GM23248 (cell line): ENCODE measurements around the gene RASA3. TPM values are rescaled to one million over a fixed set of nuclear protein-coding genes. Genes with fewer than 3 reads are reported as not detected.

Source experiments
- DNase-seq: peaks from one replicate; pipeline ENCODE4 v3.0.0-alpha.2; 2015
- H2AFZ ChIP-seq: fragments of 200-600 bp; sonication (generic); 2 replicates; pipeline ENCODE4 v1.6.1; 2016; ENCODE audit warnings: antibody characterized with exemption
- H3F3A ChIP-seq: fragments of 200-600 bp; sonication (generic); 2 replicates; pipeline ENCODE4 v1.6.1; 2016; ENCODE audit warnings: mild to moderate bottlenecking, antibody characterized with exemption, mixed run types; ENCODE audit not compliant: insufficient read depth
- H3K27ac ChIP-seq: fragments of 200-600 bp; sonication (generic); 2 replicates; pipeline ENCODE4 v1.5.1; 2016; ENCODE audit warnings: mild to moderate bottlenecking
- H3K27me3 ChIP-seq: fragments of 200-600 bp; sonication (generic); replicated peaks from 2 replicates; pipeline ENCODE4 v1.6.1; 2016; ENCODE audit warnings: mild to moderate bottlenecking; ENCODE audit not compliant: insufficient read depth
- H3K36me3 ChIP-seq: fragments of 200-600 bp; sonication (generic); 2 replicates; pipeline ENCODE4 v1.6.1; 2016; ENCODE audit warnings: low read depth, mild to moderate bottlenecking
- H3K4me1 ChIP-seq: fragments of 200-600 bp; sonication (generic); 2 replicates; pipeline ENCODE4 v1.6.1; 2016; ENCODE audit warnings: mild to moderate bottlenecking; ENCODE audit not compliant: insufficient read depth
- H3K4me2 ChIP-seq: fragments of 200-600 bp; sonication (generic); one replicate; pipeline ENCODE4 v1.6.1; 2016; ENCODE audit warnings: mild to moderate bottlenecking; ENCODE audit not compliant: unreplicated experiment
- H3K4me3 ChIP-seq: fragments of 200-600 bp; sonication (generic); 2 replicates; pipeline ENCODE4 v1.5.1; 2016; ENCODE audit warnings: mild to moderate bottlenecking
- H3K79me2 ChIP-seq: fragments of 200-600 bp; sonication (generic); 2 replicates; pipeline ENCODE4 v1.6.1; 2016; ENCODE audit warnings: mild to moderate bottlenecking; ENCODE audit not compliant: insufficient read depth
- H3K9ac ChIP-seq: fragments of 200-600 bp; sonication (generic); 2 replicates; pipeline ENCODE4 v1.6.1; 2016; ENCODE audit warnings: mild to moderate bottlenecking
- H3K9me2 ChIP-seq: fragments of 200-600 bp; sonication (generic); 2 replicates; pipeline ENCODE4 v1.6.1; 2016; ENCODE audit warnings: mixed run types, mild to moderate bottlenecking, moderate library complexity; ENCODE audit not compliant: insufficient read depth
- H3K9me3 ChIP-seq: fragments of 200-600 bp; sonication (generic); one replicate; pipeline ENCODE4 v1.6.1; 2017; ENCODE audit warnings: low read depth
- H4K20me1 ChIP-seq: fragments of 200-600 bp; sonication (generic); 2 replicates; pipeline ENCODE4 v1.6.0; 2016; ENCODE audit not compliant: insufficient read depth
- EZH2 ChIP-seq: fragments of 200-600 bp; sonication (generic); IDR thresholded peaks from 2 replicates; pipeline ENCODE4 v1.6.1; 2018; ENCODE audit warnings: antibody characterized with exemption, mild to moderate bottlenecking; ENCODE audit not compliant: insufficient read depth, poor library complexity, severe bottlenecking
- EZH2phosphoT487 ChIP-seq: fragments of 200-600 bp; sonication (generic); IDR thresholded peaks from 2 replicates; pipeline ENCODE4 v1.6.1; 2018; ENCODE audit warnings: antibody characterized with exemption, moderate library complexity, mild to moderate bottlenecking, low read depth; ENCODE audit not compliant: insufficient read depth
- WGBS, 2 experiments: methylation state at CpG; one replicate each; pipeline ENCODE4 v1.1.6; 2015 to 2017; ENCODE audit warnings: low lambda C conversion rate in 2 of 2, low coverage in 1 of 2; ENCODE audit errors: missing lambda C conversion rate in 2 of 2; 5-methylcytosine and 5-hydroxymethylcytosine counted together
- in situ Hi-C: fragments of 300-500 bp; cut with MboI; formaldehyde crosslinking; loops from 2 replicates; pipeline ENCODE4 v1.15.0; 2020
- polyA plus RNA-seq: library from polyadenylated mRNA; unstranded; fragments of >200 nt; fragmentation: Nextera tagmentation; extraction: Ambion mirVana; gene quantifications from 2 replicates; pipeline ENCODE4 v1.2.1, GENCODE V29; 2016
- total RNA-seq: library from RNA; depleted of rRNA; stranded (reverse); fragments of >200 nt; shearing (Covaris generic); gene quantifications from 2 replicates; pipeline ENCODE4 v1.2.3, GENCODE V29; 2014

Gene RASA3
- total and polyA plus RNA-seq, 2 experiments from 2014 or later = 34.3 to 36.7 TPM

GRCh38 chr13:114035186-114035582 lies 97.2 kb downstream of the RASA3 start:
- peaks cover 31% of the 10 kb centered on the region for H3K4me1 ChIP-seq
- H3K36me3 ChIP-seq = no peaks in the 10 kb centered on the region
- no peaks in the 10 kb centered on the region for H4K20me1 ChIP-seq
- no peaks in the 10 kb centered on the region for H3F3A ChIP-seq
- peak overlapping the region; percentile 39 for H3K27ac ChIP-seq
- peaks cover 90% of the 10 kb centered on the region for H3K79me2 ChIP-seq
- peak overlapping the region; percentile 66 for H3K4me2 ChIP-seq
- H3K9me2 ChIP-seq = no peaks in the 10 kb centered on the region
- WGBS, 2 experiments = 64 to 65% methylated on average over 10 of the region's 10 CpGs
- H3K9ac ChIP-seq = peak overlapping the region; percentile 41
- H3K27me3 ChIP-seq = no peaks in the 10 kb centered on the region
- H2AFZ ChIP-seq = no peak overlapping the region
- peak overlapping the region; percentile 59 for H3K4me3 ChIP-seq
- TF ChIP-seq EZH2 (no peak), EZH2phosphoT487 (no peak)
- H3K9me3 ChIP-seq = no peaks in the 10 kb centered on the region
- DNase-seq = no peak
- in situ Hi-C loops = no loop called here

- Histone ChIP-seq H3K79me2 (peaks cover 89% of the 10 kb centered on the region), H3K27ac (peak overlapping the region; percentile 39), H4K20me1 (no peaks in the 10 kb centered on the region), H3K9me2 (no peaks in the 10 kb centered on the region), H3K27me3 (no peaks in the 10 kb centered on the region), H3F3A (no peaks in the 10 kb centered on the region), H3K4me1 (peaks cover 31% of the 10 kb centered on the region), H3K4me3 (peak overlapping the region; percentile 59), H3K9me3 (no peaks in the 10 kb centered on the region), H3K4me2 (peak overlapping the region; percentile 66), H2AFZ (no peak overlapping the region), H3K9ac (peak overlapping the region; percentile 41), H3K36me3 (no peaks in the 10 kb centered on the region)
- in situ Hi-C loops = no loop called here
- WGBS, 2 experiments = 13 to 19% methylated on average over 9 of the region's 9 CpGs
- peak; percentile 68 for DNase-seq
- TF ChIP-seq EZH2phosphoT487 = no peak
Measured at GRCh38 chr13:114034481-114034891, 97.9 kb downstream of the RASA3 start.

- Histone ChIP-seq H3K27ac (peak overlapping the region; percentile 39; the same call in 1 of the 2 replicates), H3K9ac (peak overlapping the region; percentile 41; the same call in 1 of the 2 replicates), H3K79me2 (peaks cover 81% of the 10 kb centered on the region), H3K27me3 (no peaks in the 10 kb centered on the region), H3F3A (no peaks in the 10 kb centered on the region), H2AFZ (no peak overlapping the region), H4K20me1 (no peaks in the 10 kb centered on the region), H3K9me2 (no peaks in the 10 kb centered on the region), H3K4me1 (peaks cover 31% of the 10 kb centered on the region), H3K4me3 (peak overlapping the region; percentile 59), H3K4me2 (peak overlapping the region; percentile 66), H3K36me3 (no peaks in the 10 kb centered on the region), H3K9me3 (no peaks in the 10 kb centered on the region)
- WGBS, 2 experiments = 72 to 85% methylated on average over 19 to 32 of the region's 32 CpGs
- no peak for DNase-seq
- in situ Hi-C loops = no loop called here
- TF ChIP-seq EZH2 = no peak
- TF ChIP-seq EZH2phosphoT487 = no peak
Measured at GRCh38 chr13:114033541-114034315, 98.7 kb downstream of the RASA3 start.

GRCh38 chr13:114032126-114032799 lies 100.2 kb downstream of the RASA3 start:
- TF ChIP-seq EZH2phosphoT487 (no peak), EZH2 (no peak)
- no peaks in the 10 kb centered on the region for H4K20me1 ChIP-seq
- peaks cover 79% of the 10 kb centered on the region for H3K79me2 ChIP-seq
- DNase-seq = peak; percentile 73
- 54 to 70% methylated on average over 13 to 26 of the region's 26 CpGs for WGBS, 2 experiments
- H3K27ac ChIP-seq = peak overlapping the region; percentile 52; the same call in 1 of the 2 replicates
- in situ Hi-C loops = no loop called here
- H3K36me3 ChIP-seq = peaks cover 3% of the 10 kb centered on the region; the same call in 1 of the 2 replicates
- H3K9ac ChIP-seq = 0 out of 2 replicates have a peak overlapping the region, but pooled peaks have one; percentile 21
- no peak overlapping the region for H3K4me3 ChIP-seq
- H3F3A ChIP-seq = no peaks in the 10 kb centered on the region
- peaks cover 31% of the 10 kb centered on the region for H3K4me1 ChIP-seq
- no peaks in the 10 kb centered on the region for H3K27me3 ChIP-seq
- peak overlapping the region; percentile 22 for H3K4me2 ChIP-seq
- no peaks in the 10 kb centered on the region for H3K9me2 ChIP-seq
- H3K9me3 ChIP-seq = no peaks in the 10 kb centered on the region
- H2AFZ ChIP-seq = no peak overlapping the region
